KMS-11 (cell line): ENCODE measurements around the gene MYO3A.

ENCODE experiments used
- H2AFZ ChIP-seq: fragments of 200-600 bp; sonication (generic); 2 replicates; pipeline ENCODE4 v1.6.1; 2016; ENCODE audit warnings: antibody characterized with exemption, mixed run types, low read depth
- H3K27ac ChIP-seq: fragments of 200-600 bp; sonication (generic); 2 replicates; pipeline ENCODE4 v1.6.1; 2016; ENCODE audit warnings: mild to moderate bottlenecking, mixed run types
- H3K27me3 ChIP-seq: fragments of 200-600 bp; sonication (generic); 2 replicates; pipeline ENCODE4 v1.6.1; 2017; ENCODE audit warnings: mild to moderate bottlenecking, low read depth, mixed run types, moderate library complexity; ENCODE audit not compliant: insufficient read depth
- H3K36me3 ChIP-seq: fragments of 200-600 bp; sonication (generic); 2 replicates; pipeline ENCODE4 v1.6.1; 2017; ENCODE audit warnings: mild to moderate bottlenecking, mixed run types; ENCODE audit not compliant: insufficient read depth
- H3K4me1 ChIP-seq: fragments of 200-600 bp; sonication (generic); 2 replicates; pipeline ENCODE4 v1.6.1; 2016; ENCODE audit warnings: mild to moderate bottlenecking, low read depth, mixed run types; ENCODE audit not compliant: poor library complexity, severe bottlenecking
- H3K4me2 ChIP-seq: fragments of 200-600 bp; sonication (generic); 2 replicates; pipeline ENCODE4 v1.7.0; 2016; ENCODE audit warnings: mild to moderate bottlenecking, mixed run types
- H3K4me3 ChIP-seq: fragments of 200-600 bp; sonication (generic); IDR thresholded peaks from 2 replicates; pipeline ENCODE4 v1.6.1; 2017; ENCODE audit warnings: low read depth, low read length, mixed read lengths; ENCODE audit not compliant: insufficient read depth
- H3K79me2 ChIP-seq: fragments of 200-600 bp; sonication (generic); 2 replicates; pipeline ENCODE4 v1.6.1; 2016; ENCODE audit warnings: low read depth, mixed run types; ENCODE audit not compliant: insufficient read depth
- H3K9ac ChIP-seq: fragments of 200-600 bp; sonication (generic); 2 replicates; pipeline ENCODE4 v1.6.1; 2016; ENCODE audit warnings: mild to moderate bottlenecking, mixed run types
- H4K20me1 ChIP-seq: fragments of 200-600 bp; sonication (generic); 2 replicates; pipeline ENCODE4 v1.6.1; 2016; ENCODE audit warnings: mild to moderate bottlenecking, mixed run types; ENCODE audit not compliant: insufficient read depth
- CTCF ChIP-seq: fragments of 200-600 bp; sonication (generic); conservative IDR thresholded peaks from 2 replicates; pipeline ENCODE4 v1.6.1; 2017; ENCODE audit warnings: low read depth, mild to moderate bottlenecking, antibody characterized with exemption, low read length, moderate library complexity, mixed read lengths

Gene MYO3A

GRCh38 chr10:26173837-26174236, 239.8 kb downstream of the MYO3A start:
- Histone ChIP-seq H2AFZ (no peak overlapping the region), H4K20me1 (no peaks in the 10 kb centered on the region), H3K36me3 (no peaks in the 10 kb centered on the region), H3K4me1 (no peaks in the 10 kb centered on the region), H3K79me2 (no peaks in the 10 kb centered on the region), H3K4me3 (no peak overlapping the region), H3K9ac (no peak overlapping the region), H3K27me3 (no peaks in the 10 kb centered on the region), H3K27ac (no peak overlapping the region), H3K4me2 (no peak overlapping the region)
- no peak for TF ChIP-seq CTCF

- H3K9ac ChIP-seq = no peak overlapping the region
- H3K4me2 ChIP-seq = no peak overlapping the region
- no peak for TF ChIP-seq CTCF
- no peaks in the 10 kb centered on the region for H3K4me1 ChIP-seq
- no peak overlapping the region for H3K4me3 ChIP-seq
- H3K36me3 ChIP-seq = no peaks in the 10 kb centered on the region
- no peaks in the 10 kb centered on the region for H3K27me3 ChIP-seq
- no peaks in the 10 kb centered on the region for H4K20me1 ChIP-seq
- no peak overlapping the region for H3K27ac ChIP-seq
- H2AFZ ChIP-seq = no peak overlapping the region
- no peaks in the 10 kb centered on the region for H3K79me2 ChIP-seq
Observed at GRCh38 chr10:26177341-26177740, 243.3 kb downstream of the MYO3A start.

- H3K4me1 ChIP-seq = no peaks in the 10 kb centered on the region
- no peaks in the 10 kb centered on the region for H3K36me3 ChIP-seq
- no peak for TF ChIP-seq CTCF
- H2AFZ ChIP-seq = no peak overlapping the region
- no peak overlapping the region for H3K4me3 ChIP-seq
- no peaks in the 10 kb centered on the region for H4K20me1 ChIP-seq
- no peak overlapping the region for H3K27ac ChIP-seq
- no peak overlapping the region for H3K9ac ChIP-seq
- no peaks in the 10 kb centered on the region for H3K27me3 ChIP-seq
- no peak overlapping the region for H3K4me2 ChIP-seq
- H3K79me2 ChIP-seq = no peaks in the 10 kb centered on the region
Observed at GRCh38 chr10:26194275-26194674, 260.2 kb downstream of the MYO3A start.

GRCh38 chr10:26197248-26197647, 263.2 kb downstream of the MYO3A start:
- Histone ChIP-seq H3K27me3 (no peaks in the 10 kb centered on the region), H3K27ac (no peak overlapping the region), H3K36me3 (no peaks in the 10 kb centered on the region), H2AFZ (no peak overlapping the region), H3K9ac (no peak overlapping the region), H3K4me1 (no peaks in the 10 kb centered on the region), H4K20me1 (no peaks in the 10 kb centered on the region), H3K4me3 (no peak overlapping the region), H3K4me2 (no peak overlapping the region), H3K79me2 (no peaks in the 10 kb centered on the region)
- no peak for TF ChIP-seq CTCF

GRCh38 chr10:26198119-26198518, 264.1 kb downstream of the MYO3A start:
- H3K4me2 ChIP-seq = no peak overlapping the region
- H3K9ac ChIP-seq = no peak overlapping the region
- H4K20me1 ChIP-seq = no peaks in the 10 kb centered on the region
- H3K4me3 ChIP-seq = no peak overlapping the region
- H3K27ac ChIP-seq = no peak overlapping the region
- no peak overlapping the region for H2AFZ ChIP-seq
- no peak for TF ChIP-seq CTCF
- H3K36me3 ChIP-seq = no peaks in the 10 kb centered on the region
- H3K79me2 ChIP-seq = no peaks in the 10 kb centered on the region
- no peaks in the 10 kb centered on the region for H3K27me3 ChIP-seq
- H3K4me1 ChIP-seq = no peaks in the 10 kb centered on the region
